ENCODE measurements around the gene CHIC2.

DNA sequence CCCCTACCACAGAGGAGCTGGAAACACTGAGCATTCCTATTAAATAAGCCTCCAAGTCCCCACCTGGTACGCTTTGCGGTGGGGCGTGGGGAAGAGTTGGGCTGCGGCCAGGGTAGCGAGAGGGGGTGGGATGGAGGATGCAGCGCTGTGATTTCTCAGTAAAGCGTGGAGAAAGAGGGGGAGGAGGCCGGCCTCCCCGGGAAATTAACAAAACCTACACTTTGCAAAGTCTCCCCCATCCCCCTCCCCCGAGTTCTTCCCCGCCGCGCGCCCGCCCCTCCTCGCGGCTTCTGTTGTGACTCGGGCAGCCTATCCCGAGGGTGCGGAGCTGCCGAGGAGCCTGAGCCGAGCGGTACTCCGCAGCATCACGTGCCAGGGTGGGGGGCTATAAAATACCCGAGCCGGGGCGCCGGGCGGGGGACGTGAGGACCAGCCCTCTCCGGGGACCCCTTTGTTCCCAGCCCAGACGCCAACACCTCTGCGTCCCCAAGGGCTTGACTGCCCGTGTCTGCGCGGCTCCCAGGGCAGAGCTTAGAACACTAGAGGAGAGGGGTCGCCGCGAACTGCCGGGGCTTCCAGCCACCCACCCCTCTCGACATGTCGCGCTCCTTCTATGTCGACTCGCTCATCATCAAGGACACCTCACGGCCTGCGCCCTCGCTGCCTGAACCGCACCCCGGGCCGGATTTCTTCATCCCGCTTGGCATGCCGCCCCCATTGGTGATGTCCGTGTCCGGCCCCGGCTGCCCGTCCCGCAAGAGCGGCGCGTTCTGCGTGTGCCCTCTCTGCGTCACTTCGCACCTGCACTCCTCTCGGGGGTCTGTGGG is 35.6 kb upstream of the CHIC2 start, which contains the start of gene GSX2:
- no peak for TF ChIP-seq POLR2A (IDR thresholded peaks at IDR 0.05; ENCODE audit: low read depth, low read length)
- TF ChIP-seq, protein P1, sequence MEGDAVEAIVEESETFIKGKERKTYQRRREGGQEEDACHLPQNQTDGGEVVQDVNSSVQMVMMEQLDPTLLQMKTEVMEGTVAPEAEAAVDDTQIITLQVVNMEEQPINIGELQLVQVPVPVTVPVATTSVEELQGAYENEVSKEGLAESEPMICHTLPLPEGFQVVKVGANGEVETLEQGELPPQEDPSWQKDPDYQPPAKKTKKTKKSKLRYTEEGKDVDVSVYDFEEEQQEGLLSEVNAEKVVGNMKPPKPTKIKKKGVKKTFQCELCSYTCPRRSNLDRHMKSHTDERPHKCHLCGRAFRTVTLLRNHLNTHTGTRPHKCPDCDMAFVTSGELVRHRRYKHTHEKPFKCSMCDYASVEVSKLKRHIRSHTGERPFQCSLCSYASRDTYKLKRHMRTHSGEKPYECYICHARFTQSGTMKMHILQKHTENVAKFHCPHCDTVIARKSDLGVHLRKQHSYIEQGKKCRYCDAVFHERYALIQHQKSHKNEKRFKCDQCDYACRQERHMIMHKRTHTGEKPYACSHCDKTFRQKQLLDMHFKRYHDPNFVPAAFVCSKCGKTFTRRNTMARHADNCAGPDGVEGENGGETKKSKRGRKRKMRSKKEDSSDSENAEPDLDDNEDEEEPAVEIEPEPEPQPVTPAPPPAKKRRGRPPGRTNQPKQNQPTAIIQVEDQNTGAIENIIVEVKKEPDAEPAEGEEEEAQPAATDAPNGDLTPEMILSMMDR (conservative IDR thresholded peaks at IDR 0.05; ENCODE audit: low read depth, low read length): no peak
- no peak for TF ChIP-seq FOS (IDR thresholded peaks at IDR 0.05; ENCODE audit: low read depth, low read length)
- no peak for TF ChIP-seq BHLHE40 (IDR thresholded peaks at IDR 0.05; ENCODE audit: low read depth, low read length)
- no peak for TF ChIP-seq MAZ (IDR thresholded peaks at IDR 0.05; ENCODE audit: borderline replicate concordance, low read depth, low read length)
- TF ChIP-seq, protein P2, sequence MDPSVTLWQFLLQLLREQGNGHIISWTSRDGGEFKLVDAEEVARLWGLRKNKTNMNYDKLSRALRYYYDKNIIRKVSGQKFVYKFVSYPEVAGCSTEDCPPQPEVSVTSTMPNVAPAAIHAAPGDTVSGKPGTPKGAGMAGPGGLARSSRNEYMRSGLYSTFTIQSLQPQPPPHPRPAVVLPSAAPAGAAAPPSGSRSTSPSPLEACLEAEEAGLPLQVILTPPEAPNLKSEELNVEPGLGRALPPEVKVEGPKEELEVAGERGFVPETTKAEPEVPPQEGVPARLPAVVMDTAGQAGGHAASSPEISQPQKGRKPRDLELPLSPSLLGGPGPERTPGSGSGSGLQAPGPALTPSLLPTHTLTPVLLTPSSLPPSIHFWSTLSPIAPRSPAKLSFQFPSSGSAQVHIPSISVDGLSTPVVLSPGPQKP (IDR thresholded peaks at IDR 0.05; ENCODE audit: borderline replicate concordance, low read depth, low read length): no peak
- no peak for TF ChIP-seq RFX5 (IDR thresholded peaks at IDR 0.05; ENCODE audit: low read depth, low read length)
- no peak for TF ChIP-seq SMC3 (IDR thresholded peaks at IDR 0.05; ENCODE audit: low read depth, low read length)
